ENCODE measurements around the gene KRIT1. TPM values are rescaled to one million over a fixed set of nuclear protein-coding genes. Genes with fewer than 3 reads are reported as not detected.

The KRIT1 gene
- polyA plus RNA-seq, 1 of the 3 experiments (the other 2 are of a cell fraction): 38.5 TPM

DNA sequence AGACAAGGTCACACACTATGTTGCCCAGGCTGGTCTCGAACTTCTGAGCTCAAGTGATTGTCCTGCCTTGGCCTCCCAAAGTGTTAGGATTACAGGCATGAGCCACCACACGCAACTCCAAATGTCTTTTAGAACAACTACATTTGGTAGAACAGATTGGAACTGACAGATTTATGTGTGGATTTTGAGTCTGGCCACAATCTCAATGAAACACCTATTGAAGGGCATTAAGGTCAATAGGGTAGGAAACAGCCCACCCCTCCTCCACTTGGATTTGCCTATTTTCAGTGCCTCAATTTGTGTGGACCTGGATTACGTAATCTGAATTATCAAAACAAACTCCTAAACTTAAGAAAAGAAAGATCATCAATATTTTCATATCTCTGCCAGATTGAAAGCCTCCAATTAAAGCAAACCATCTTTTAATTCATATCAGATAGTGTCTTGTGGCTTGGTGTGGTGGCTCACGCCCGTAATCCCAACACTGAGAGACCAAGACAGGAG is 95.9 kb downstream of the KRIT1 start (continued):
- TF ChIP-seq NFIC (IDR thresholded peaks at IDR 0.05; ENCODE audit: borderline replicate concordance): no peak
- no peak for TF ChIP-seq RCOR1 (IDR thresholded peaks at IDR 0.05; ENCODE audit: low read length)

Small RNA genes lying within 50 kb of the gene (small RNA-seq; reads per million reads assigned to genes)
- gene MIR1285-1 (0 to 12.4 (median 0.78) reads per million in 7 experiments), gene RF00019 (0 reads per million in 7 experiments)

Other genes with a start within 250 kb of the KRIT1 start
- 4.3 and 4.7 TPM in 2 replicates for gene CYP51A1, start 111.4 kb downstream of the KRIT1 start, polyA plus RNA-seq (2012; rRNA removed)
- 0.03 TPM in 1 of 2 replicates, not detected in the other for gene LRRD1, start 66.8 kb downstream of the KRIT1 start, polyA plus RNA-seq (2012; rRNA removed)
- gene ANKIB1, start 60 bp upstream of the KRIT1 start, polyA plus RNA-seq (2012; rRNA removed): 24.6 and 32.5 TPM in 2 replicates
- gene GATAD1, start 201.6 kb upstream of the KRIT1 start, polyA plus RNA-seq (2012; rRNA removed): 30.6 and 47.9 TPM in 2 replicates
- not detected in 2 replicates for gene ERVW-1, start 232.0 kb upstream of the KRIT1 start, polyA plus RNA-seq (2012; rRNA removed)